Raji (cell line): ENCODE measurements around the gene PALB2.
A peak's percentile ranks its signal among the peaks of the same experiment; 100 is the strongest.

Source experiments
- POLR2A ChIP-seq: IDR thresholded peaks from 2 replicates; pipeline ENCODE4 v1.6.1; 2011; ENCODE audit warnings: low read depth, low read length, control low read depth; ENCODE audit not compliant: insufficient read depth

The PALB2 gene

GRCh38 chr16:23572394-23572793 is 68.7 kb downstream of the PALB2 start:
- TF ChIP-seq POLR2A: no peak

DNA sequence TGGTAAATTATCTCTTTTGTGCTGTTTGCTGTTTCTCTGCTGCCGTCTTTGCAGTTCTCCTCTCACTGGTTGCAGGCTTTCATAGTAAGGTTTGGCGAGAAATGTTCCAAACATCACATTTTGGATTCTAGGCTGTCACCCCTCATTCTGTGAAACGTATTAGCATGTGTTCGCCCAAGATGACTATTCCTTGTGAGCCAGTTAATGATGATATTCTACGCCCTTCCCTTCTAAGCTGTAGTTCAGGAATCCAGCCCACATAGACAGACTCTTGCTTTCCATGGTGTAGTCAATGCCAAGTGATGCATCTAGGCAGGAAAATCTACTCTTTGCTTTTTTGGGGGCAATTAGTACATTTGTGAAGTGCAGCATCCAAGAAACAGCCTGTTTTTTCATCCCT is 69.2 kb downstream of the PALB2 start:
- no peak for TF ChIP-seq POLR2A

DNA sequence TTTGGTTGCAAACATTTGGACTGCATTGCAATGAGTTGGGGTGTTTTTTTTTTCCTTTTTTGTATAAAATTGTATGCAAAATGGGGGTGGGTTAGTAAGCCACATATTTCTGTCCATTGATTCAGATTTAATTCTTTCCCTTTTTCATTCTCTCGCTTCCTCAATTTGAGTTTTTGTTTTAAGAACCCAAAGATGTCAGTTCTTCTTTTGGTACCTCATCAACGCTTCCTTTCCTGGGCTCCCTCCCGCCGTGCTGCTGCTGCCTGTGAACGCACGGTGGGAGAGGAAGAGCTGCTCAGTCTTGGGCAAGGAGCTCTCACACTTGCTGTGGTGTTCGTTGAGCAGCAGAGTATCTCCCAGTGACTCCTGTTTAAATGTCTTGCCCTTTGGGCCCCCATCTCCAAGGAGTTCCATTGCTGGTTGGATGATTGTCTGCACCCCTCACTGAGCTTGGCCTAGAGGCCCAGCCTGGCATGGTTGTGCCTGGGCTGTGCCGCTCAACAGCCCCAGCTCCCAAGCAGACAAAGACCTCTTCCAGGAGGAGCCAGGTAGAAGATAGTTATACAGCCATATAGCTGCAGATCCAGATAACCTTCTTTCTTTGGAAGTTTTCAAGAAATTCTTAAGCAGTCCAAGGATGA is 70.0 kb downstream of the PALB2 start:
- TF ChIP-seq POLR2A: no peak

DNA sequence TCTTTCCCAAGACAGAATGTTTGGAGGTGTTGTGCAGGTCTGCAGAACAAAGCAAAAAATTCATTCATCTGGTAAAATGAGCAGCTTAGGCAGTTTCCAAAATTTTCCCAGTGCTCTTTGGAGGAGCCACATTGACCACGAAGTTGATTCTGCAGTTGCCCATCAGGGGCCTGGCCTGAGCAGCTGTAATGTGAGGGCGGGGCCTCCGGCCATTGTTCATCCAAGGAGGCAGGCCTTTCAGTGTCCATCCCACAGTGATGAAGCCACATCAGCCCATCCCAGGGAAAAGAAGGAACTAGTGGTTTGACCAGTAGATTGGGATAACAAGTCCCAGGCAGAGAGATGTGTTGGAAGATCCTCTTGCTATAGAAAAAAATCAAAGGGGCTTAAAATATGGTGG is 73.5 kb downstream of the PALB2 start:
- no peak for TF ChIP-seq POLR2A

DNA sequence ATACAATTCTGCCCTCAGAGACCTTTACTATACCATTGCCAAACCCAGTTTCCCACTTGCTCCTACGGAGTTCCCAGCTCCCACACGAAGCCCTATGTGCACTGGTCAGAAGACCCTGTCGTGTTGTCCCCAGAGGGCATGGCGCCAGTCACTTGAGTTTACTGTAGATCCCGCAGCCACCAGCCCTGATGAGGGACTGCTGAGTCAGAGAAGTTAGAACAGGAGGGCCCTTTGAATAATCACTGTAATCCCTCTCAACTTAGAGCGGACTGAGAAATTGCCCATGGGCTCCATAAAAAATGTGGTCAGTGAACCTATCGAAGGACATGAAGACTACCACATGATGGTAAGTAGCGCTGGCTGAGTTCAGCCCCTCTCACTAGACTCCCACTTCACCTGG is 74.4 kb downstream of the PALB2 start:
- no peak for TF ChIP-seq POLR2A

- no peak for TF ChIP-seq POLR2A
Measured at GRCh38 chr16:23564575-23565363, 76.3 kb downstream of the PALB2 start.

DNA sequence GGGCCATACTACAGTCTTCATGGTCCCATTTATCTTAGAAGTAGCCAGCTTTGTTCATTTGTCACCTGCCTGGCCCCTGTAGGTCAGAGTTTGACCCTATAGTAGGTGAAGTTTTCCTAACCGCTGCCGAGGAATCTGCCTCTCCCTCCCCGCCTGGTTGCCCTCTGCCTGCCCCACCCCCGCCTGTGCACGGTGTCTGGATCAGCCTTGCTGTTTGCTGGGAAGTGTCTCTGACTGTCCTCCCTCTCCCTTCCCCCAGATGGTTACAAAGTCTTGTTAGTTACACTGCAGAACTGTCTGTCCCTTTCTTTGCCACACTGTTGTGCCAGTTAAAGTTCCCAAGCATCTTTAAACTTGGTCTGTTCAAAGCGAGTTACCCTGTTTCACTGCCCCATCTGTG is 77.9 kb downstream of the PALB2 start:
- TF ChIP-seq POLR2A: no peak

DNA sequence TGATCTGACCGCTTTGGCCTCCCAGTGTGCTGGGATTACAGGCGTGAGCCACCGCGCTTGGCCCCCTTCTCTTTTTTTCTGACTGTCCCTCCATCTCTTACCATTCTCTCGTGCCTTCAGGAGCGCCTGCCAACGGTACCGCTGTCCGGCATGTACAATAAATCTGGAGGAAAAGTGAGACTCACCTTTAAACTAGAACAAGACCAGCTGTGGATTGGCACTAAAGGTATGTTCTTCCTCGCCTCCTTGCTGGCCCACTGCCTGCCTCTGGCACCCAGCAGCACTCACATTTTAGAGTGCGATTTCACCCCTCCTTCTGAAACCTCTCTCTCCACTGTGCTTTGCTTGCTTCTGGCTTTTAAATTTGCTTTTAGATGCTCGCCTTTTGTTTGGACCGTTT is 78.6 kb downstream of the PALB2 start:
- no peak for TF ChIP-seq POLR2A

- no peak for TF ChIP-seq POLR2A
Measured at GRCh38 chr16:23561586-23561985, 79.5 kb downstream of the PALB2 start.

DNA sequence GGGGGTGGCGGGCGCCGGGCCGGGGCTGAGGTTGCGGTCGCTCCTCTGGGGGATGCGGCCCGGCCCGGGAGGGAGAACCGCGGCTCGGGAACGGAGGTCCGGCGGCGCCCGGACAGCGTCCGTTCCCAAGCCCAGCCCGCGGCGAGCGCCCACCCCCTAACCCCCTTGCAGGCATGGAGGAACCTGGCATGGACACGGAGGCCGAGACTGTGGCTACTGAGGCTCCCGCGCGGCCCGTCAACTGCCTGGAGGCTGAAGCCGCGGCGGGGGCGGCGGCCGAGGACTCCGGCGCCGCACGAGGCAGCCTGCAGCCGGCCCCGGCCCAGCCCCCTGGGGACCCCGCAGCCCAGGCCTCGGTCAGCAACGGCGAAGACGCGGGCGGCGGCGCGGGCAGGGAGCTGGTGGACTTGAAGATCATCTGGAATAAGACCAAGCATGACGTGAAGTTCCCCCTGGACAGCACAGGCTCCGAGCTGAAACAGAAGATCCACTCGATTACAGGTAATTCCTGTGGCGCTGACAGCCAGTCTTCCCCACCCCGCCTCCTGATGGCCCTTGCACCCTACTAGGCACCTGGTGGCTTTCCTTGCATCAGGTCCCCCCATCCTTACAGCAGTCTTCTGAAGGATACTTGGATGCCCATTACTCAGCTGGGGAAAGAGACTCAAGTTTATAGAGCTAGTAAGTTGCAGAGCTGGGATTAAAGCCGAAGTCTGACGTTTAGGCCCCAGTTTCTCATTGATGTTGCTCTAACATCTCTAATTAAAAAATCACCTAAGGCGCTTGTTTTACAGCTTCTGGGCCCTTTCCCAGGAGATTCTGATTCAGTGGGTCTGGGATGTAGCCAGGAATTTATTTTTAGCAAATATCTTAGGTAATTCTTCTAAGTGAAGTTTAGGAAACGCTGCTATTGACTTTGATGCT is 83.1 kb downstream of the PALB2 start:
- TF ChIP-seq POLR2A: no peak

GRCh38 chr16:23556881-23557778 is 84.0 kb downstream of the PALB2 start, which contains the start of the genes EARS2 and UBFD1:
TSS of gene EARS2 (minus strand) at chr16:23557350. CDS start at chr16:23557343, 7 bp downstream.
TSS of gene UBFD1 (plus strand) at chr16:23557727. CDS start at chr16:23557743, 16 bp downstream.
- peak; percentile 77 for TF ChIP-seq POLR2A

DNA sequence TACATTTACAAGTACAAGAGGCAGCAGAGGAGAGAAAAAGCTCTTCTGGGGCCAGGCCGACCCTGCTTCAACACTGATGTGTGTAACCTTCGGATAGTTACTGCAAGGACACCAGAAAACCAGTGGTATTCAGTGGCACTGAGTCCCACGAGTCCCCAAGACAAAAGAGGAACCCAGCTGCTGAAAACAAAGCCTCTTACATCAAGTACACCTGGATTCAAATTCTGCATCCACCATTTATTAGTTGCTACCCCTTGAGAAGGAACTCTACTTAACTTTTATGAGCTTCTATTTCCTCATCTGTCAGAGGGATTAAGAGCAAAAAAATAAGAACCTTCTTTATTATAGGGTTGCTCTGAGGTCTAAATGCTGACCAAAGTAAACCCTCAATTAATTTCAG is 86.6 kb downstream of the PALB2 start:
- TF ChIP-seq POLR2A: no peak
